Neural crest cell (in vitro differentiated cells): Measurements from ENCODE around the gene PTPRB. TPM values are rescaled to one million over a fixed set of nuclear protein-coding genes. Genes with fewer than 3 reads are reported as not detected.
"Not testable (repeated sequence)": the region's sequence is repeated elsewhere in the genome, so short reads cannot be mapped to it uniquely, and the experiment has no call there.

Experiments
- DNase-seq: peaks from one replicate; pipeline ENCODE4 v3.0.0; 2021; ENCODE audit warnings: low read depth, mixed read lengths, low spot score
- H3K27ac Mint-ChIP-seq: one replicate; pipeline ENCODE4 v1.8.0; 2021; ENCODE audit warnings: mild to moderate bottlenecking, mixed read lengths; ENCODE audit not compliant: unreplicated experiment
- H3K27me3 Mint-ChIP-seq: 2 replicates; pipeline ENCODE4 v1.8.0; 2021; ENCODE audit warnings: low read depth, mild to moderate bottlenecking, mixed read lengths
- H3K36me3 Mint-ChIP-seq: 2 replicates; pipeline ENCODE4 v1.8.0; 2021; ENCODE audit warnings: low read depth, mild to moderate bottlenecking, mixed read lengths
- H3K4me1 Mint-ChIP-seq: 2 replicates; pipeline ENCODE4 v1.8.0; 2021; ENCODE audit warnings: mixed read lengths
- H3K4me3 Mint-ChIP-seq: one replicate; pipeline ENCODE4 v1.8.0; 2021; ENCODE audit warnings: mild to moderate bottlenecking, mixed read lengths
- H3K9me3 Mint-ChIP-seq: 2 replicates; pipeline ENCODE4 v1.8.0; 2021; ENCODE audit warnings: mixed read lengths
- total RNA-seq: library from RNA; stranded (reverse); gene quantifications from 2 replicates; pipeline ENCODE4 v1.2.1, GENCODE V29; 2021
- TF ChIP-seq, protein P1 (sequence below): fragments of 200-600 bp; sonication (generic); conservative IDR thresholded peaks from 2 replicates; pipeline ENCODE4 v1.5.0; 2021; ENCODE audit warnings: antibody characterized with exemption, mild to moderate bottlenecking

The PTPRB gene
- total RNA-seq, 1 donor from 2014 or later = 0.93 TPM

DNA sequence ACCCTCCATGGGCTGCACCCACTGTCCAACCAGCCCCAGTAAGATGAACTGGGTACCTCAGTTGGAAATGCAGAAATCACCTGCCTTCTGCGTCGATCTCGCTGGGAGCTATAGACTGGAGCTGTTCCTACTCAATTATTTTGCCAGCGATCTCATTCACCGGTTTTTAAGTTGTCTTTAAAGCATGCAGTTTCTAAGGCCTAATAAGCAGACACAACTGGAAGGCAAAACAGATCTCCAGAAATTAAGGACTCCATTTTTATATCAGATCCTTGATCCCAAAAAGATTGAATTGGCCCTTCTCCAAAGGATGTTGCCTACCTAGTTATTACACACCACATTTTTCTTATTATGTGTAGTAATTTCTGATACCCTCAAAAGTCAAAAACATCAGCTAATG, 139.7 kb downstream of the PTPRB start:
- TF ChIP-seq, protein P1, sequence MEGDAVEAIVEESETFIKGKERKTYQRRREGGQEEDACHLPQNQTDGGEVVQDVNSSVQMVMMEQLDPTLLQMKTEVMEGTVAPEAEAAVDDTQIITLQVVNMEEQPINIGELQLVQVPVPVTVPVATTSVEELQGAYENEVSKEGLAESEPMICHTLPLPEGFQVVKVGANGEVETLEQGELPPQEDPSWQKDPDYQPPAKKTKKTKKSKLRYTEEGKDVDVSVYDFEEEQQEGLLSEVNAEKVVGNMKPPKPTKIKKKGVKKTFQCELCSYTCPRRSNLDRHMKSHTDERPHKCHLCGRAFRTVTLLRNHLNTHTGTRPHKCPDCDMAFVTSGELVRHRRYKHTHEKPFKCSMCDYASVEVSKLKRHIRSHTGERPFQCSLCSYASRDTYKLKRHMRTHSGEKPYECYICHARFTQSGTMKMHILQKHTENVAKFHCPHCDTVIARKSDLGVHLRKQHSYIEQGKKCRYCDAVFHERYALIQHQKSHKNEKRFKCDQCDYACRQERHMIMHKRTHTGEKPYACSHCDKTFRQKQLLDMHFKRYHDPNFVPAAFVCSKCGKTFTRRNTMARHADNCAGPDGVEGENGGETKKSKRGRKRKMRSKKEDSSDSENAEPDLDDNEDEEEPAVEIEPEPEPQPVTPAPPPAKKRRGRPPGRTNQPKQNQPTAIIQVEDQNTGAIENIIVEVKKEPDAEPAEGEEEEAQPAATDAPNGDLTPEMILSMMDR = no peak
- no peaks in the 10 kb centered on the region for H3K4me1 Mint-ChIP-seq

DNA sequence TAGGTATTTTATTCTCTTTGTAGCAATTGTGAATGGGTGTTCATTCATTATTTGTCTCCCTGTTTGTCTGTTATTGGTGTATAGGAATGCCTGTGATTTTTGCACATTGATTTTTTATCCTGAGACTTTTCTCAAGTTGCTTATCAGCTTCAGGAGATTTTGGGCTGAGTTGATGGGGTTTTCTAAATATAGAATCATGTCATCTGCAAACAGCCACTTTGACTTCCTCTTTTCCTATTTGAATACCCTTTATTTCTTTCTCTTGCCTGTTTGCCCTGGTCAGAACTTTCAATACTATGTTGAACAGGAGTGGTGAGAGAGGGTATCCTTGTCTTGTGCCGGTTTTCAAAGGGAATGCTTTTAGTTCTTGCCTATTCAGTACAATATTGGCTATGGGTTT, 144.3 kb downstream of the PTPRB start:
- H3K4me3 Mint-ChIP-seq, H3K27me3 Mint-ChIP-seq, H3K4me1 Mint-ChIP-seq, H3K36me3 Mint-ChIP-seq, DNase-seq, H3K27ac Mint-ChIP-seq: not testable (repeated sequence)
- peaks cover 18% of the 10 kb centered on the region for H3K9me3 Mint-ChIP-seq

More for the DNA sequence above, 139.7 kb downstream of the PTPRB start:
- H3K4me3 Mint-ChIP-seq = no peak overlapping the region
- DNase-seq = no peak
- H3K36me3 Mint-ChIP-seq = peaks cover 10% of the 10 kb centered on the region
- no peaks in the 10 kb centered on the region for H3K27me3 Mint-ChIP-seq
- no peak overlapping the region for H3K27ac Mint-ChIP-seq
- peaks cover 28% of the 10 kb centered on the region for H3K9me3 Mint-ChIP-seq

DNA sequence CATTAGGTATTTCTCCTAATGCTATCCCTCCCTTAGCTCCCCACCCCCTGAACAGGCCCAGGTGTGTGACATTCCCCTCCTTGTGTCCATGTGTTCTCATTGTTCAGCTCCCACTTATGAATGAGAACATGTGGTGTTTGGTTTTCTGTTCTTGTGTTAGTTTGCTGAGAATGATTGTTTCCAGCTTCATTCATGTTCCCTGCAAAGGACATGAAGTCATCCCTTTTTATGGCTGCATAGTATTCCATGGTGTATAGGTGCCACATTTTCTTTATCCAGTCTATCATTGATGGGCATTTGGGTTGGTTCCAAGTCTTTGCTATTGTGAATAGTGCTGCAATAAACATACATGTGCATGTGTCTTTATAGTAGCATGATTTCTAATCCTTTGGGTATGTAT, 146.3 kb downstream of the PTPRB start:
- H3K4me3 Mint-ChIP-seq, H3K4me1 Mint-ChIP-seq, H3K36me3 Mint-ChIP-seq, DNase-seq, H3K27me3 Mint-ChIP-seq, H3K27ac Mint-ChIP-seq: not testable (repeated sequence)
- peaks cover 18% of the 10 kb centered on the region for H3K9me3 Mint-ChIP-seq

DNA sequence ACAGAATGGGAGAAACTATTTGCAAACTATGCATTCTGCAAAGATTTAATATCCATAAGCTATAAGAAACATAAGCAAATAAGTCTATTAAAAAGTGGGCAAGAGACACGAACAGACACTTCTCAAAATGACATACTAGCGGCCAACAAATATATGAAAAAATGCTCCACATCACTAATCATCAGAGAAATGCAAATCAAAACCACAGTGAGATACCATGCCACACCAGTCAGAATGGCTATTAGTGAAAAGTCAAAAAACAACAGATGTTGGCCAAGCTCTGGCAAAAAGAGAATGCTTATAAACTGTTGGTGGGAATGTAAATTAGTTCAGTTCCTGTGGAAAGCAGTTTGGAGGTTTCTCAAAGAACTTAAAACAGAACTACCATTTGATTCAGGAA, 149.8 kb downstream of the PTPRB start:
- no peak overlapping the region for H3K4me3 Mint-ChIP-seq
- peaks cover 2% of the 10 kb centered on the region for H3K9me3 Mint-ChIP-seq
- no peaks in the 10 kb centered on the region for H3K27me3 Mint-ChIP-seq
- TF ChIP-seq, protein P1 = no peak
- no peak overlapping the region for H3K27ac Mint-ChIP-seq
- peaks cover 2% of the 10 kb centered on the region for H3K36me3 Mint-ChIP-seq
- H3K4me1 Mint-ChIP-seq = no peaks in the 10 kb centered on the region
- no peak for DNase-seq

DNA sequence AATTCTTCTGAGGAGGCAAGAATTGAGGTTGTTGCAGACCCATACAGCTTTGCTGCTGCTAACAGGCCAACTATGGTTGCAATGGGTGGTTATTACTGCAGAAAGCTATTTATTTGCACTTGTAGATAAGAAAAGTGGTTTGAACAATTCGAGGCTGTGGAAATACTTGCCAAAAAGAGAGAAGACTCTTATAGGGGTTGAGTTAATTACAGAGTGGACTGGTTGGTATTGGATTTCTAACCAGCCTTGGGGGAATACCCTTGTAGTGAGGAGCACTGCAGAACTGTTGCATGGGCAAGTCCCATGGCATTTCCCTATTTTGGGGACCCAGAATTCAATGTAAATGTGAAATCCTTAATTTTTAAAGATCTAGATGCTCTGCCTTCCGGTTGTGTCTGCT, 150.6 kb downstream of the PTPRB start:
- Mint-ChIP-seq H3K36me3 (peaks cover 2% of the 10 kb centered on the region), H3K4me1 (no peaks in the 10 kb centered on the region), H3K27ac (no peak overlapping the region), H3K9me3 (peaks cover 2% of the 10 kb centered on the region), H3K4me3 (no peak overlapping the region), H3K27me3 (no peaks in the 10 kb centered on the region)
- DNase-seq = no peak
- TF ChIP-seq, protein P1 = no peak

DNA sequence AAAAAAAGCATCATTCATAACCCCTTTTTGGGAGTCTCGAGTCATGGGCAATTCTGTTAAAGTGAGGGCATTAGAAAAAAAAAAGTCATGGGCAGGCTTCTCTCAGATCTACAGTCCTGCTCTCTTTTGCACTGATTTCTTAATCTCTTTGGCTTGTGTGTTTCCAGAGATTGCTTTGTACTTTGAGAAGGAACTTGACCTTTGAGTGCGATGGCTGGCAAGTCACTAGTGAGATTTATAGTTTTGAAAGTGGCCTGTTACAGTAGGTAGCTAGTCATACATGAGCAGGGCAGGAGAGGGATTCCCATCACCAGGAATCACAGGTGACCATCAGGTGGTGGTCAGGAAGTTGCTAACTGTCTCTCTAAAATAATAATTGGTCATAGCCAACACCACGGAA, 151.5 kb downstream of the PTPRB start:
- Mint-ChIP-seq H3K36me3 (peaks cover 2% of the 10 kb centered on the region), H3K4me3 (no peak overlapping the region), H3K4me1 (no peaks in the 10 kb centered on the region), H3K27me3 (no peaks in the 10 kb centered on the region), H3K9me3 (peaks cover 2% of the 10 kb centered on the region), H3K27ac (no peak overlapping the region)
- TF ChIP-seq, protein P1 = no peak
- no peak for DNase-seq

DNA sequence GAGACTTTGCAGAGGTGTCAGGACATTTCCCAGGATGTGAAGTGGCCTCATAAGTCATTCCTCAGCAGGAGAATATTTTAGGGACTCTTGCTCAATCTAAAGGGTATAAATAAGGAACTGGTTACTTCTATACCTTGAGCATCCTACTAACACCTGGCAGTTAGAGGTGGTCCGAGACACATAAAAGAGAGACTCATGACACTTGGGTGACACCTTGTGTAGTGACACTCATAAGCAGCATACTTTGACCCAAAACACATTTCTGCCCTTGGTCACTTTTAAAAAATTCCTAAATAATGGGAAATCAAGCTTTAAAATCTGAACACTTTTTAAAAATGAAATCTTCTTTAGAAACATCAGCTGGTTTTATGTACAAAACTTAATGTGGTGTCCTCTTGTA, 152.8 kb downstream of the PTPRB start:
- Mint-ChIP-seq H3K36me3 (no peaks in the 10 kb centered on the region), H3K9me3 (peaks cover 4% of the 10 kb centered on the region), H3K27me3 (no peaks in the 10 kb centered on the region), H3K4me3 (no peak overlapping the region), H3K4me1 (no peaks in the 10 kb centered on the region), H3K27ac (no peak overlapping the region)
- TF ChIP-seq, protein P1 = no peak
- no peak for DNase-seq
